Cardiac fibroblast (primary cell): ENCODE measurements around the gene CTSF.

Source experiments
- DNase-seq, 2 donors: peaks; one replicate each; pipeline versions ENCODE4 v3.0.0 to v3.0.0-alpha.2; 2010; ENCODE audit warnings: low read depth in 2 of 2
- H3K4me3 ChIP-seq, 2 donors: replicated peaks in 1 of 2; 1 replicate in 1 of 2; 2 replicates in 1 of 2; pipeline ENCODE4 v1.5.1; 2011; ENCODE audit warnings: low read depth in 2 of 2, low read length in 2 of 2, mild to moderate bottlenecking in 2 of 2, moderate library complexity in 1 of 2
- TF ChIP-seq, protein P1 (sequence below): IDR thresholded peaks from one replicate; pipeline ENCODE4 v1.5.1; 2011; ENCODE audit warnings: low read depth, mild to moderate bottlenecking, low read length, inconsistent platforms

CTSF gene

DNA sequence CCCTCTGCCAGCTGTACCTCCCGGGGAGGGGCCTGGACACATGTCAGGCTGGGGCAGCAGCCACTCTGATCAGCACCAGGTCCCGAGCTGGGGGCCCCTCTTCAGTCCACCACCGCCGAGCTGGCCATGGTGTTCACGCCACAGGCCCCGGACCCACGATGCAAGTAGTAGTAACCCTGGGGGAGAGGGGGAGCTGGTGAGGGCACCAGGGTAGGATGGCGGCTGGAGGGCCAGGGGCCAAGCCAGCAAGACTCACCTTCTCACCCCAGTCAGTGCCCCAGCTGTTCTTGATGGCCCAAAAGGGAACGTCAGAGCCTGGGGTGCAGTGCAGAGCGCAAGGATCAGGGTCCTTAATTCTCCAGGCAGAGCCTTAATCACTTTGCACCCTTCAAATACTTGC lies 4.6 kb downstream of the CTSF start:
- DNase-seq, result no peak
- H3K4me3 ChIP-seq, result no peak overlapping the region
- TF ChIP-seq, protein P1, sequence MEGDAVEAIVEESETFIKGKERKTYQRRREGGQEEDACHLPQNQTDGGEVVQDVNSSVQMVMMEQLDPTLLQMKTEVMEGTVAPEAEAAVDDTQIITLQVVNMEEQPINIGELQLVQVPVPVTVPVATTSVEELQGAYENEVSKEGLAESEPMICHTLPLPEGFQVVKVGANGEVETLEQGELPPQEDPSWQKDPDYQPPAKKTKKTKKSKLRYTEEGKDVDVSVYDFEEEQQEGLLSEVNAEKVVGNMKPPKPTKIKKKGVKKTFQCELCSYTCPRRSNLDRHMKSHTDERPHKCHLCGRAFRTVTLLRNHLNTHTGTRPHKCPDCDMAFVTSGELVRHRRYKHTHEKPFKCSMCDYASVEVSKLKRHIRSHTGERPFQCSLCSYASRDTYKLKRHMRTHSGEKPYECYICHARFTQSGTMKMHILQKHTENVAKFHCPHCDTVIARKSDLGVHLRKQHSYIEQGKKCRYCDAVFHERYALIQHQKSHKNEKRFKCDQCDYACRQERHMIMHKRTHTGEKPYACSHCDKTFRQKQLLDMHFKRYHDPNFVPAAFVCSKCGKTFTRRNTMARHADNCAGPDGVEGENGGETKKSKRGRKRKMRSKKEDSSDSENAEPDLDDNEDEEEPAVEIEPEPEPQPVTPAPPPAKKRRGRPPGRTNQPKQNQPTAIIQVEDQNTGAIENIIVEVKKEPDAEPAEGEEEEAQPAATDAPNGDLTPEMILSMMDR, result no peak

GRCh38 chr11:66562907-66563583 lies 5.4 kb downstream of the CTSF start:
- H3K4me3 ChIP-seq, result no peak overlapping the region
- TF ChIP-seq, protein P1, result no peak
- no peak for DNase-seq

DNA sequence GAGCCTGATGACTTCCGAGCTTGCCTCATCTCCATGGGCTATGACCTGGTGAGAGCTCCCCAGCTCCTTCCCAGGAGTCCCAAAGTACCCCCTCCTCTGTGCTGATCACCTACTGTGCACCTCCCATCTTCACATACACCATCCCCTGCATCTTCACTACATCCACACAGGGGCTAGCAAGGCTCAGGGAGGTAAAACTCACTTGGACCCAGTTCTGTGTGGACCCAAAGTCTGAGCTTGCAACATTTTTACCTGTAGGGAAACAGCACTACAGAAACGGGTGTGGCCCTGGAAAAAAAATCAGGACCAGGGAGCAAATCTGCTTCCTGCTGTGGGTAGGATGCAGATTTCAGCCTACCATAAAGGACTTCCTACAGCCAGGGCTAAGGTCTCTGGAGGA lies 6.1 kb downstream of the CTSF start:
- TF ChIP-seq, protein P1, result no peak
- no peak overlapping the region for H3K4me3 ChIP-seq
- no peak for DNase-seq

DNA sequence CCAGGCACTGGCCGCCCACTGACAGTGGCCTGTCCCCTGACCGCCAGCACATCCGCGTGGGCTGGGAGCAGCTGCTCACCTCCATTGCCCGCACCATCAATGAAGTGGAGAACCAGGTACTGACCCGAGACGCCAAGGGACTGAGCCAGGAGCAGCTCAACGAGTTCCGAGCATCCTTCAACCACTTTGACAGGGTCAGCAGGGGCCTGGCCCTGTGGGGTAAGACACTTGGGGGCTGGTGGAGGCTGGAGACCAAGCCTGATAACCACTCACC lies 6.5 kb downstream of the CTSF start:
- no peak overlapping the region for H3K4me3 ChIP-seq
- TF ChIP-seq, protein P1, result no peak
- DNase-seq, result no peak

DNA sequence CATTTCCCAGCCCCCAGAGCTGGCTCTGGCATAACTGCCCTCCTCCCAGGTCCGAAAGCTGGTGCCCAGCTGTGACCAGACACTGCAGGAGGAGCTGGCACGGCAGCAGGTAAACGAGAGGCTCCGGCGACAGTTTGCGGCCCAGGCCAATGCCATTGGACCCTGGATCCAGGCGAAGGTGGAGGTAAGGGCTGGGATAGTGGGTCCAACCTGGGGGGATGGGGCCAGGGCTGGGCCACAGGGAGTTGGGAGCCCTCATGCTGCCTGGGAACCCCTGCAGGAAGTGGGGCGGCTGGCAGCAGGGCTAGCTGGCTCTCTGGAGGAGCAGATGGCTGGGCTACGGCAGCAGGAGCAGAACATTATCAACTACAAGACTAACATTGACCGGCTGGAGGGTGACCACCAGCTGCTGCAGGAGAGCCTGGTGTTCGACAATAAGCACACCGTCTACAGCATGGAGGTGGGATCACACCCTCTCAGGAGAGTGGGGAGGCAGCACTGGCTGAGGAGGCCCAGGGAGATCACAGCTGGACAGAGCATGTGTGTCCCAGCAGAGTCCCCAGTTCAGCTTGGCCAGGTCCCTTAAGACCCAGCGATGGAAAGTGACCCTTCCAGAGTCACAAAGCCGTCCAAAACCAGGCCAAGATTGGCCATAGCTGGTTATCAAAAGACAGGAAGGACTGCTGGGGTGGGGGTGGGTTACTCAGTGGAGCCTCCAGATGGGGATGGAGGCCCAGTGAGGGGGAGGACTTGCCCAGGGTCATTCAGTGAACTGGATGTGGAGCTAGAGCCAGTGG lies 7.0 kb downstream of the CTSF start:
- no peak overlapping the region for H3K4me3 ChIP-seq
- no peak for DNase-seq
- TF ChIP-seq, protein P1, result no peak

GRCh38 chr11:66559866-66560676 lies 8.3 kb downstream of the CTSF start:
- DNase-seq, result no peak
- H3K4me3 ChIP-seq, result no peak overlapping the region
- TF ChIP-seq, protein P1, result no peak
